ENCODE data around the gene TYROBP. TPM values are rescaled to one million over a fixed set of nuclear protein-coding genes. Genes with fewer than 3 reads are reported as not detected.
A peak's percentile ranks its signal among the peaks of the same experiment; 100 is the strongest.
"Not testable (repeated sequence)": the region's sequence is repeated elsewhere in the genome, so short reads cannot be mapped to it uniquely, and the experiment has no call there.

TYROBP gene
- polyA plus RNA-seq (2013, experiment 1 of 2), result not detected
- polyA plus RNA-seq (2013, experiment 2 of 2), result not detected

- Histone ChIP-seq H2AK5ac (ENCODE audit: low read depth, low read length) (no peak within 1 kb of the TSS), H3K79me1 (ENCODE audit: low read depth, low read length) (no peaks in the 10 kb centered on the region), H2BK5ac (ENCODE audit: low read length) (peak within 1 kb of the TSS; percentile 35), H3K23ac (ENCODE audit: low read depth, low read length, poor library complexity) (no peak within 1 kb of the TSS), H3K4me1 (ENCODE audit: control insufficient read depth in 2 of 2, insufficient read depth in 1 of 2, low read depth in 1 of 2, low read length in 2 of 2) (peaks cover 12% of the 10 kb centered on the region in 2 donors), H3K4ac (ENCODE audit: low read length) (no peak within 1 kb of the TSS), H2BK12ac (ENCODE audit: low read length) (peak within 1 kb of the TSS; percentile 7), H3K9me3 (replicated peaks in 1 of 2; ENCODE audit: control insufficient read depth in 2 of 2, insufficient read depth in 1 of 2, low read depth in 1 of 2, low read length in 2 of 2) (no peaks in the 10 kb centered on the region), H3K14ac (ENCODE audit: low read length) (no peak within 1 kb of the TSS), H3K27ac (replicated peaks; ENCODE audit: low read length) (no peak within 1 kb of the TSS), H3K36me3 (replicated peaks in 1 of 2; ENCODE audit: control insufficient read depth in 2 of 2, insufficient read depth in 2 of 2, low read length in 2 of 2) (no peaks in the 10 kb centered on the region), H3K18ac (ENCODE audit: low read length) (no peak within 1 kb of the TSS), H2AFZ (ENCODE audit: low read length) (peak within 1 kb of the TSS; percentile 53), H3K4me2 (ENCODE audit: insufficient read depth, low read length, poor library complexity, severe bottlenecking) (no peak within 1 kb of the TSS), H3K9ac (ENCODE audit: low read depth, low read length, poor library complexity) (no peak within 1 kb of the TSS), H4K91ac (ENCODE audit: low read depth, low read length, poor library complexity) (no peak within 1 kb of the TSS), H3K4me3 (ENCODE audit: low read length in 2 of 2) (no peak within 1 kb of the TSS), H4K8ac (ENCODE audit: low read depth, low read length) (no peak within 1 kb of the TSS), H2BK15ac (ENCODE audit: low read length) (peak within 1 kb of the TSS; percentile 10), H3K27me3 (ENCODE audit: control insufficient read depth in 3 of 3, insufficient read depth in 3 of 3, low read depth in 1 of 3, low read length in 3 of 3) (peaks cover 0 to 21% (median 2%) of the 10 kb centered on the region in 3 experiments), H2BK120ac (ENCODE audit: low read depth, low read length) (no peak within 1 kb of the TSS)
- WGBS, 2 donors (ENCODE audit: extremely low coverage in 2 of 2, insufficient read length in 2 of 2, insufficient replicate concordance in 1 of 2), result no CpG with 5 or more reads among the region's 9 CpGs
- no peak for DNase-seq (ENCODE audit: low spot score)
Observed at GRCh38 chr19:35908010-35908441, at the start of gene TYROBP. Gene TYROBP (minus strand): TSS chr19:35908295. CDS start chr19:35908228, 67 bp downstream.

- H3K4ac ChIP-seq (ENCODE audit: low read length); H3K9ac ChIP-seq (ENCODE audit: low read depth, low read length, poor library complexity); H4K91ac ChIP-seq (ENCODE audit: low read depth, low read length, poor library complexity); H3K4me2 ChIP-seq (ENCODE audit: insufficient read depth, low read length, poor library complexity, severe bottlenecking); H3K79me1 ChIP-seq (ENCODE audit: low read depth, low read length); H2BK12ac ChIP-seq (ENCODE audit: low read length); H2BK15ac ChIP-seq (ENCODE audit: low read length); H4K8ac ChIP-seq (ENCODE audit: low read depth, low read length); H3K4me3 ChIP-seq (ENCODE audit: low read length in 2 of 2); DNase-seq (ENCODE audit: low spot score); H3K36me3 ChIP-seq (replicated peaks in 1 of 2; ENCODE audit: control insufficient read depth in 2 of 2, insufficient read depth in 2 of 2, low read length in 2 of 2); H3K18ac ChIP-seq (ENCODE audit: low read length); H3K23ac ChIP-seq (ENCODE audit: low read depth, low read length, poor library complexity); H3K14ac ChIP-seq (ENCODE audit: low read length); H2BK120ac ChIP-seq (ENCODE audit: low read depth, low read length); H2AFZ ChIP-seq (ENCODE audit: low read length); H2BK5ac ChIP-seq (ENCODE audit: low read length); H3K4me1 ChIP-seq (ENCODE audit: control insufficient read depth in 2 of 2, insufficient read depth in 1 of 2, low read depth in 1 of 2, low read length in 2 of 2); H3K27ac ChIP-seq (replicated peaks; ENCODE audit: low read length); H3K9me3 ChIP-seq (replicated peaks in 1 of 2; ENCODE audit: control insufficient read depth in 2 of 2, insufficient read depth in 1 of 2, low read depth in 1 of 2, low read length in 2 of 2); H2AK5ac ChIP-seq (ENCODE audit: low read depth, low read length): not testable (repeated sequence)
- WGBS, 2 donors (ENCODE audit: extremely low coverage in 2 of 2, insufficient read length in 2 of 2, insufficient replicate concordance in 1 of 2), result no CpG with 5 or more reads among the region's 8 CpGs
- H3K27me3 ChIP-seq (ENCODE audit: control insufficient read depth in 3 of 3, insufficient read depth in 3 of 3, low read depth in 1 of 3, low read length in 3 of 3), result peaks cover 9 to 43% (median 31%) of the 10 kb centered on the region in 3 experiments
Observed at GRCh38 chr19:35957411-35957810, 49.3 kb upstream of the TYROBP start.

GRCh38 chr19:35955881-35956634 lies 48.0 kb upstream of the TYROBP start:
- WGBS, 2 donors (ENCODE audit: extremely low coverage in 2 of 2, insufficient read length in 2 of 2, insufficient replicate concordance in 1 of 2), result no CpG with 5 or more reads among the region's 6 CpGs
- Histone ChIP-seq H3K14ac (ENCODE audit: low read length) (no peak overlapping the region), H3K27me3 (ENCODE audit: control insufficient read depth in 3 of 3, insufficient read depth in 3 of 3, low read depth in 1 of 3, low read length in 3 of 3) (peaks cover 9 to 43% (median 31%) of the 10 kb centered on the region in 3 experiments), H3K4me1 (ENCODE audit: control insufficient read depth in 2 of 2, insufficient read depth in 1 of 2, low read depth in 1 of 2, low read length in 2 of 2) (no peaks in the 10 kb centered on the region), H2BK12ac (ENCODE audit: low read length) (no peak overlapping the region), H3K4me3 (ENCODE audit: low read length in 2 of 2) (no peak overlapping the region), H2BK15ac (ENCODE audit: low read length) (no peak overlapping the region), H3K36me3 (replicated peaks in 1 of 2; ENCODE audit: control insufficient read depth in 2 of 2, insufficient read depth in 2 of 2, low read length in 2 of 2) (no peaks in the 10 kb centered on the region), H4K8ac (ENCODE audit: low read depth, low read length) (no peak overlapping the region), H3K9me3 (replicated peaks in 1 of 2; ENCODE audit: control insufficient read depth in 2 of 2, insufficient read depth in 1 of 2, low read depth in 1 of 2, low read length in 2 of 2) (peaks cover 0 to 3% of the 10 kb centered on the region in 2 donors), H3K9ac (ENCODE audit: low read depth, low read length, poor library complexity) (no peak overlapping the region), H2AFZ (ENCODE audit: low read length) (no peak overlapping the region), H2AK5ac (ENCODE audit: low read depth, low read length) (no peak overlapping the region), H2BK5ac (ENCODE audit: low read length) (no peak overlapping the region), H3K79me1 (ENCODE audit: low read depth, low read length) (no peaks in the 10 kb centered on the region), H3K18ac (ENCODE audit: low read length) (no peak overlapping the region), H4K91ac (ENCODE audit: low read depth, low read length, poor library complexity) (no peak overlapping the region), H3K23ac (ENCODE audit: low read depth, low read length, poor library complexity) (no peak overlapping the region), H2BK120ac (ENCODE audit: low read depth, low read length) (no peak overlapping the region), H3K27ac (replicated peaks; ENCODE audit: low read length) (no peak overlapping the region), H3K4ac (ENCODE audit: low read length) (no peak overlapping the region), H3K4me2 (ENCODE audit: insufficient read depth, low read length, poor library complexity, severe bottlenecking) (no peak overlapping the region)
- no peak for DNase-seq (ENCODE audit: low spot score)

- no peak overlapping the region for H3K27ac ChIP-seq (replicated peaks; ENCODE audit: low read length)
- no peak overlapping the region for H2BK5ac ChIP-seq (ENCODE audit: low read length)
- H3K18ac ChIP-seq (ENCODE audit: low read length), result no peak overlapping the region
- H4K91ac ChIP-seq (ENCODE audit: low read depth, low read length, poor library complexity), result no peak overlapping the region
- H4K8ac ChIP-seq (ENCODE audit: low read depth, low read length), result no peak overlapping the region
- H3K4me1 ChIP-seq (ENCODE audit: control insufficient read depth in 2 of 2, insufficient read depth in 1 of 2, low read depth in 1 of 2, low read length in 2 of 2), result peaks cover 0 to 3% of the 10 kb centered on the region in 2 donors
- H2AFZ ChIP-seq (ENCODE audit: low read length), result no peak overlapping the region
- no peaks in the 10 kb centered on the region for H3K27me3 ChIP-seq (ENCODE audit: control insufficient read depth in 3 of 3, insufficient read depth in 3 of 3, low read depth in 1 of 3, low read length in 3 of 3)
- no peak for DNase-seq (ENCODE audit: low spot score)
- no peak overlapping the region for H3K23ac ChIP-seq (ENCODE audit: low read depth, low read length, poor library complexity)
- H3K4me3 ChIP-seq (ENCODE audit: low read length in 2 of 2), result no peak overlapping the region
- no peak overlapping the region for H2BK120ac ChIP-seq (ENCODE audit: low read depth, low read length)
- peak overlapping the region; percentile 86 for H3K9ac ChIP-seq (ENCODE audit: low read depth, low read length, poor library complexity)
- no peak overlapping the region for H3K4ac ChIP-seq (ENCODE audit: low read length)
- peaks cover 5 to 12% of the 10 kb centered on the region in 2 donors for H3K36me3 ChIP-seq (replicated peaks in 1 of 2; ENCODE audit: control insufficient read depth in 2 of 2, insufficient read depth in 2 of 2, low read length in 2 of 2)
- WGBS, 2 donors (ENCODE audit: extremely low coverage in 2 of 2, insufficient read length in 2 of 2, insufficient replicate concordance in 1 of 2), result no CpG with 5 or more reads among the region's 2 CpGs
- no peak overlapping the region for H2BK12ac ChIP-seq (ENCODE audit: low read length)
- H2AK5ac ChIP-seq (ENCODE audit: low read depth, low read length), result no peak overlapping the region
- no peaks in the 10 kb centered on the region for H3K9me3 ChIP-seq (replicated peaks in 1 of 2; ENCODE audit: control insufficient read depth in 2 of 2, insufficient read depth in 1 of 2, low read depth in 1 of 2, low read length in 2 of 2)
- peaks cover 4% of the 10 kb centered on the region for H3K79me1 ChIP-seq (ENCODE audit: low read depth, low read length)
- H3K14ac ChIP-seq (ENCODE audit: low read length), result no peak overlapping the region
- H2BK15ac ChIP-seq (ENCODE audit: low read length), result no peak overlapping the region
- no peak overlapping the region for H3K4me2 ChIP-seq (ENCODE audit: insufficient read depth, low read length, poor library complexity, severe bottlenecking)
Observed at GRCh38 chr19:35949131-35949530, 41.0 kb upstream of the TYROBP start.
